HCT116 (cell line): ENCODE data around the gene TSPAN15. TPM values are rescaled to one million over a fixed set of nuclear protein-coding genes. Genes with fewer than 3 reads are reported as not detected.

Experiments
- ATAC-seq: fragments of 200-7000 bp; cut with Tn5 transposase; 2 replicates; pipeline ENCODE4 v1.9.1; 2020; ENCODE audit warnings: mild to moderate bottlenecking, moderate library complexity
- BruUV-seq: library from RNA; stranded (reverse); fragments of 400-500 nt; replicated peaks from 2 replicates; lab custom pipeline; 2021; lab: Mats Ljungman, UMichigan
- CTCF ChIA-PET: fragments of 300-600 bp; sonication (Branson Sonifier 250); formaldehyde crosslinking; loops from one replicate; lab custom pipeline; 2021; ENCODE audit warnings: antibody characterized with exemption; lab: Charles Lee
- POLR2A ChIA-PET: fragments of 300-600, 350-600 bp; sonication (Branson Sonifier 250); formaldehyde crosslinking; loops from one replicate; lab custom pipeline; 2021; ENCODE audit warnings: antibody characterized with exemption; lab: Charles Lee
- RAD21 ChIA-PET, 2 experiments: fragments of 300-600 bp; sonication (Branson Sonifier 250); formaldehyde crosslinking; loops; one replicate each; lab custom pipeline; 2023; ENCODE audit warnings: low total read pairs in 2 of 2; ENCODE audit not compliant: uncharacterized antibody in 2 of 2, unreplicated experiment in 2 of 2, low non-redundant PET in 1 of 2; lab: Charles Lee
- DNase-seq: peaks from one replicate; pipeline ENCODE4 v3.0.0-alpha.2; 2010; ENCODE audit warnings: low read depth, low spot score
- H2AFZ ChIP-seq: fragments of 200-600 bp; shearing (Covaris generic), sonication (generic); 2 replicates; pipeline ENCODE4 v1.6.1; 2017; ENCODE audit warnings: low read depth, mixed run types, mixed read lengths, antibody characterized with exemption, low read length; ENCODE audit not compliant: poor library complexity, severe bottlenecking
- H3K27ac ChIP-seq: 2 replicates; pipeline ENCODE4 v1.5.1; 2012; ENCODE audit warnings: low read depth, low read length
- H3K27me3 ChIP-seq: fragments of 200-600 bp; sonication (generic); 2 replicates; pipeline ENCODE4 v1.6.1; 2016; ENCODE audit warnings: mixed run types, low read length, mixed read lengths; ENCODE audit not compliant: insufficient read depth
- H3K36me3 ChIP-seq, 2 experiments: fragments of 200-500 bp in 1 of 2; fragments of 200-600 bp in 1 of 2; sonication (Bioruptor generic) in 1 of 2; sonication (generic) in 1 of 2; 2 replicates each; pipeline versions ENCODE4 v1.5.1 to v1.6.1; 2014 to 2016; ENCODE audit warnings: low read length in 2 of 2, inconsistent platforms in 1 of 2, mixed read lengths in 1 of 2, mixed run types in 1 of 2; ENCODE audit not compliant: insufficient read depth in 2 of 2, control insufficient read depth in 1 of 2
- H3K4me1 ChIP-seq, 2 experiments: fragments of 200-600 bp in 1 of 2; sonication (generic) in 1 of 2; 2 replicates each; pipeline versions ENCODE4 v1.5.1 to v1.6.1; 2012 to 2017; ENCODE audit warnings: low read length in 2 of 2, inconsistent platforms in 1 of 2, mild to moderate bottlenecking in 1 of 2, mixed read lengths in 1 of 2, mixed run types in 1 of 2, moderate library complexity in 1 of 2; ENCODE audit not compliant: insufficient read depth in 2 of 2, control insufficient read depth in 1 of 2
- H3K4me2 ChIP-seq: fragments of 200-600 bp; sonication (generic); 2 replicates; pipeline ENCODE4 v1.6.1; 2017; ENCODE audit warnings: mixed run types, low read length, mixed read lengths
- H3K4me3 ChIP-seq, 2 experiments: fragments of 200-600 bp in 1 of 2; sonication (generic) in 1 of 2; replicated peaks in 1 of 2; 2 replicates each; pipeline ENCODE4 v1.5.1; 2011 to 2016; ENCODE audit warnings: low read length in 2 of 2, control low read depth in 1 of 2, low read depth in 1 of 2, mild to moderate bottlenecking in 1 of 2, mixed read lengths in 1 of 2, mixed run types in 1 of 2
- H3K79me2 ChIP-seq: fragments of 200-600 bp; sonication (generic); 2 replicates; pipeline ENCODE4 v1.6.1; 2017; ENCODE audit warnings: mild to moderate bottlenecking, mixed run types, low read length, moderate library complexity, mixed read lengths; ENCODE audit not compliant: insufficient read depth
- H3K9ac ChIP-seq: fragments of 200-600 bp; sonication (generic); 2 replicates; pipeline ENCODE4 v1.6.1; 2016; ENCODE audit warnings: low read length, mixed read lengths
- H3K9me2 ChIP-seq: fragments of 200-600 bp; sonication (generic), shearing (Covaris generic); 2 replicates; pipeline ENCODE4 v1.6.1; 2017; ENCODE audit warnings: mixed run types, mild to moderate bottlenecking, moderate library complexity; ENCODE audit not compliant: insufficient read depth
- H3K9me3 ChIP-seq, 2 experiments: fragments of 200-500 bp in 1 of 2; fragments of 200-600 bp in 1 of 2; sonication (Bioruptor generic) in 1 of 2; sonication (generic) in 1 of 2; 2 replicates each; pipeline ENCODE4 v1.6.1; 2014 to 2017; ENCODE audit warnings: low read length in 2 of 2, mixed read lengths in 2 of 2, inconsistent platforms in 1 of 2, low read depth in 1 of 2, mild to moderate bottlenecking in 1 of 2, mixed run types in 1 of 2, moderate library complexity in 1 of 2; ENCODE audit not compliant: control insufficient read depth in 1 of 2, insufficient read depth in 1 of 2
- H4K20me1 ChIP-seq: fragments of 200-600 bp; sonication (generic), shearing (Covaris generic); 2 replicates; pipeline ENCODE4 v1.6.1; 2017; ENCODE audit warnings: mixed run types, mild to moderate bottlenecking, moderate library complexity; ENCODE audit not compliant: insufficient read depth
- CBX3 ChIP-seq: IDR thresholded peaks from 2 replicates; pipeline ENCODE4 v1.6.1; 2012; ENCODE audit warnings: low read depth
- CEBPB ChIP-seq: IDR thresholded peaks from 2 replicates; pipeline ENCODE4 v1.6.1; 2012; ENCODE audit warnings: low read depth
- EGR1 ChIP-seq: IDR thresholded peaks from 2 replicates; pipeline ENCODE4 v1.6.1; 2012; ENCODE audit warnings: low read depth
- ELF1 ChIP-seq: IDR thresholded peaks from 2 replicates; pipeline ENCODE4 v1.6.1; 2012; ENCODE audit warnings: low read depth, borderline replicate concordance
- EZH2 ChIP-seq: fragments of 200-600 bp; sonication (generic); IDR thresholded peaks from 2 replicates; pipeline ENCODE4 v1.6.1; 2017; ENCODE audit warnings: antibody characterized with exemption, mixed run types
- JUND ChIP-seq: IDR thresholded peaks from 2 replicates; pipeline ENCODE4 v1.6.1; 2012
- POLR2AphosphoS5 ChIP-seq: IDR thresholded peaks from 2 replicates; pipeline ENCODE4 v1.6.1; 2011; ENCODE audit warnings: mild to moderate bottlenecking, low read depth, low read length, moderate library complexity
- RAD21 ChIP-seq: IDR thresholded peaks from 2 replicates; pipeline ENCODE4 v1.6.1; 2012; ENCODE audit warnings: low read depth, mild to moderate bottlenecking
- SIN3A ChIP-seq: IDR thresholded peaks from 2 replicates; pipeline ENCODE4 v1.6.1; 2012; ENCODE audit warnings: low read depth
- SP1 ChIP-seq: IDR thresholded peaks from 2 replicates; pipeline ENCODE4 v1.6.1; 2012; ENCODE audit warnings: low read depth
- SRF ChIP-seq: IDR thresholded peaks from 2 replicates; pipeline ENCODE4 v1.6.1; 2012; ENCODE audit warnings: low read depth
- TCF7L2 ChIP-seq: IDR thresholded peaks from 2 replicates; pipeline ENCODE4 v1.7.0; 2011; ENCODE audit warnings: borderline replicate concordance, inconsistent platforms; ENCODE audit not compliant: insufficient read depth, insufficient read length; ENCODE audit errors: extremely low read depth
- YY1 ChIP-seq: IDR thresholded peaks from 2 replicates; pipeline ENCODE4 v1.6.1; 2011; ENCODE audit warnings: low read length, low read depth, moderate library complexity, mild to moderate bottlenecking; ENCODE audit not compliant: insufficient replicate concordance; ENCODE audit errors: extremely low read depth
- ZFX ChIP-seq: fragments of 450-650 bp; IDR thresholded peaks from 2 replicates; pipeline ENCODE4 v1.6.1; 2017
- ZNF274 ChIP-seq: fragments of 200-500 bp; sonication (Bioruptor generic); IDR thresholded peaks from 2 replicates; pipeline ENCODE4 v1.6.1; 2014; ENCODE audit warnings: mild to moderate bottlenecking, low read depth, low read length, inconsistent platforms
- intact Hi-C: fragments of 100-400 bp; cut with micrococcal nuclease; formaldehyde crosslinking; loops from 2 replicates; pipeline ENCODE4 v1.10.0; 2022
- total RNA-seq: library from RNA; stranded (reverse); gene quantifications from one replicate; pipeline ENCODE4 v1.2.1, GENCODE V29; 2021; ENCODE audit not compliant: unreplicated experiment
- TF ChIP-seq, protein P1 (sequence below): IDR thresholded peaks from 2 replicates; pipeline ENCODE4 v1.6.1; 2012
- TF ChIP-seq, protein P2 (sequence below): IDR thresholded peaks from 2 replicates; pipeline ENCODE4 v1.6.1; 2012; ENCODE audit warnings: low read depth

Gene TSPAN15
- total RNA-seq, 1 experiment from 2014 or later = 16.0 TPM

DNA sequence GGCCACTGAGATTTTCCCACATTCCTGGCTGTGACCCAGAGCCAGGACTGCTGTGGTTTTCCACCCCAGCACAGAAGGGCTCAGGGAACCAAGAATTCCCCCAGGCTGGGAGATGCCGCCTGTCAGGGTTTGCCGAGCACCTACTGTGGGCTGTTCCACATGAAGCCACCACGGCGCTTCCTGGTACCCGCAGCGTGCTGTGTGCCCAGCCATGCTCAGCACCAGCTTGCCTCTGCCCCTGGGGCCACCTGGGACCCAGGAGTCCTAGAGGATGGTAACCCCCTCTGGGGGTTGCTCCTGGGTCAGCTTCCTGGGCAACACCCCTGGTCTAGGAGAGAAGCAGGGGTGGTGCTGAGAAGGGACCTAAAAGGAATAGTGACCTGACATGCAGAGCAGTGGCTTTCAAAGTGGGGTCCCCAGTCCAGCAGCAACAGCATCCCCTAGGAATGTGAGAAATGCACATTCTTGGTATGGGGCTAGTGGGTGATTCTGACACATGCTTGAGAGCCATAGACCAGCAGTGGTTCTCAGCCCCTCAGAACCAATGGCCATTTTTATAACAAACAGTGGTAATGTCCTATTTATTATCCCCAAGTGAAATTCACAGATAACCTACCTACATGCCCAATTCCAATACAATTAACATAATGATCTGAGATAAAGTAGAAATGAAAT lies 53.4 kb downstream of the TSPAN15 start:
- Histone ChIP-seq H3K36me3 (no peaks in the 10 kb centered on the region; a peak in 1 of 4 replicates), H3K9me3 (no peaks in the 10 kb centered on the region), H4K20me1 (no peaks in the 10 kb centered on the region), H3K4me3 (no peak overlapping the region), H3K9me2 (no peaks in the 10 kb centered on the region), H3K4me2 (no peak overlapping the region), H3K4me1 (peaks cover 7 to 13% of the 10 kb centered on the region in 2 experiments; a peak in 3 of 4 replicates), H3K27ac (no peak overlapping the region), H2AFZ (no peak overlapping the region), H3K79me2 (no peaks in the 10 kb centered on the region), H3K9ac (no peak overlapping the region), H3K27me3 (no peaks in the 10 kb centered on the region)
- BruUV-seq = no TSS peak
- no peak for TF ChIP-seq EGR1
- TF ChIP-seq RAD21 = no peak
- no peak for TF ChIP-seq JUND
- no peak for TF ChIP-seq SIN3A
- TF ChIP-seq SRF = no peak
- no peak for TF ChIP-seq ELF1
- TF ChIP-seq TCF7L2 = no peak
- TF ChIP-seq, protein P1, sequence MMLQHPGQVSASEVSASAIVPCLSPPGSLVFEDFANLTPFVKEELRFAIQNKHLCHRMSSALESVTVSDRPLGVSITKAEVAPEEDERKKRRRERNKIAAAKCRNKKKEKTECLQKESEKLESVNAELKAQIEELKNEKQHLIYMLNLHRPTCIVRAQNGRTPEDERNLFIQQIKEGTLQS = no peak
- POLR2A ChIA-PET = no interaction called here
- RAD21 ChIA-PET = no interaction called here
- DNase-seq = no peak
- intact Hi-C loops = loop anchor here (5.0 to 10.0 kb wide), 2 partner anchors 50 to 267 kb away; partner anchors contain the start of gene TSPAN15
- CTCF ChIA-PET = interaction anchor here (4.9 kb wide), 1 partner anchor 98 kb away, joined by 46 read pairs; no protein-coding TSS in a partner anchor
- no peak for ATAC-seq

DNA sequence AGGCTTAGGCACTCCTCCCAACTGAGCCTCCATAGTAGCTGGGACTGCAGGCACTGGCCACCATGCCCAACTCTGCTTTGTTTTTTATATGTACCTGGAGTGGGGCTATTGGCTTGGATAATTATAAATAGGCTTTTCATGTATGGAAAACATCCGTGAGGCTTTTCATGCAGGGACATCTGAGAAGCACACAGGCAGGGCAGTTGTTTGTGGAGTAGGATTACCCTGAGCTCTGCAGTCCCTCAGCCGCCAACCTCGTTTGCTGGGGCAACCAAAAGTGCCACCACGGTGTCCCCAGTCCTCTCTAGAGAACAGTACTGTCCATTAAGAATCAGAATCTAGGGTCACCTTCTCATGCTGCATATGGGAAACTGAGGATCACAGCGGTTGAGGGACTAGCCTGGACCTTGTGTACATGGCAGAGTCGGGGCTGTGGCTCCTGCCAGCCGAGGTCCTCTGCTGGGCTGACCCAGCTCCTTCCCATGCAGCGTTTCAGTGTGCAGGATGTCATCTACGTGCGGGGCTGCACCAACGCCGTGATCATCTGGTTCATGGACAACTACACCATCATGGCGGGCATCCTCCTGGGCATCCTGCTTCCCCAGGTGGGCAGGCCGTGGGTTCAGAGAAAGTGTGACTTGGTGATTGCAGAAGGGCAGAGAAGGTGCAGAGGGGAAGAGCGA lies 54.5 kb downstream of the TSPAN15 start:
- intact Hi-C loops = loop anchor here (5.0 to 10.0 kb wide), 2 partner anchors 51 to 268 kb away; partner anchors contain the start of gene TSPAN15
- Histone ChIP-seq H3K9me2 (no peaks in the 10 kb centered on the region), H3K4me3 (no peak overlapping the region), H3K4me2 (no peak overlapping the region), H3K36me3 (no peaks in the 10 kb centered on the region; a peak in 1 of 4 replicates), H3K79me2 (no peaks in the 10 kb centered on the region), H3K27me3 (no peaks in the 10 kb centered on the region), H3K4me1 (peaks cover 7 to 13% of the 10 kb centered on the region in 2 experiments; a peak in 3 of 4 replicates), H3K9me3 (no peaks in the 10 kb centered on the region), H3K9ac (no peak overlapping the region), H2AFZ (no peak overlapping the region), H3K27ac (no peak overlapping the region), H4K20me1 (no peaks in the 10 kb centered on the region)
- ATAC-seq (no peak), DNase-seq (no peak)
- no TSS peak for BruUV-seq
- RAD21 ChIA-PET = no interaction called here
- CTCF ChIA-PET = interaction anchor here (2.2 to 4.9 kb wide), 3 partner anchors 59 to 99 kb away, joined by 6 to 46 read pairs (median 13); no protein-coding TSS in a partner anchor
- POLR2A ChIA-PET = no interaction called here
- TF ChIP-seq SRF (no peak), JUND (no peak), RAD21 (no peak), CBX3 (no peak), ZFX (no peak), POLR2AphosphoS5 (no peak), YY1 (no peak), SP1 (no peak), ZNF274 (no peak), ELF1 (no peak), EZH2 (no peak), CEBPB (no peak)
- TF ChIP-seq, protein P2, sequence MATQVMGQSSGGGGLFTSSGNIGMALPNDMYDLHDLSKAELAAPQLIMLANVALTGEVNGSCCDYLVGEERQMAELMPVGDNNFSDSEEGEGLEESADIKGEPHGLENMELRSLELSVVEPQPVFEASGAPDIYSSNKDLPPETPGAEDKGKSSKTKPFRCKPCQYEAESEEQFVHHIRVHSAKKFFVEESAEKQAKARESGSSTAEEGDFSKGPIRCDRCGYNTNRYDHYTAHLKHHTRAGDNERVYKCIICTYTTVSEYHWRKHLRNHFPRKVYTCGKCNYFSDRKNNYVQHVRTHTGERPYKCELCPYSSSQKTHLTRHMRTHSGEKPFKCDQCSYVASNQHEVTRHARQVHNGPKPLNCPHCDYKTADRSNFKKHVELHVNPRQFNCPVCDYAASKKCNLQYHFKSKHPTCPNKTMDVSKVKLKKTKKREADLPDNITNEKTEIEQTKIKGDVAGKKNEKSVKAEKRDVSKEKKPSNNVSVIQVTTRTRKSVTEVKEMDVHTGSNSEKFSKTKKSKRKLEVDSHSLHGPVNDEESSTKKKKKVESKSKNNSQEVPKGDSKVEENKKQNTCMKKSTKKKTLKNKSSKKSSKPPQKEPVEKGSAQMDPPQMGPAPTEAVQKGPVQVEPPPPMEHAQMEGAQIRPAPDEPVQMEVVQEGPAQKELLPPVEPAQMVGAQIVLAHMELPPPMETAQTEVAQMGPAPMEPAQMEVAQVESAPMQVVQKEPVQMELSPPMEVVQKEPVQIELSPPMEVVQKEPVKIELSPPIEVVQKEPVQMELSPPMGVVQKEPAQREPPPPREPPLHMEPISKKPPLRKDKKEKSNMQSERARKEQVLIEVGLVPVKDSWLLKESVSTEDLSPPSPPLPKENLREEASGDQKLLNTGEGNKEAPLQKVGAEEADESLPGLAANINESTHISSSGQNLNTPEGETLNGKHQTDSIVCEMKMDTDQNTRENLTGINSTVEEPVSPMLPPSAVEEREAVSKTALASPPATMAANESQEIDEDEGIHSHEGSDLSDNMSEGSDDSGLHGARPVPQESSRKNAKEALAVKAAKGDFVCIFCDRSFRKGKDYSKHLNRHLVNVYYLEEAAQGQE = no peak
